NCI-H524 (cell line): ENCODE data around the gene SLC7A10.
"Not testable (repeated sequence)": the region's sequence is repeated elsewhere in the genome, so short reads cannot be mapped to it uniquely, and the experiment has no call there.

Experiments used
- DNase-seq, 2 experiments: peaks; one replicate each; lab custom pipeline; 2025; lab: John Stamatoyannopoulos, UW

The SLC7A10 gene

DNA sequence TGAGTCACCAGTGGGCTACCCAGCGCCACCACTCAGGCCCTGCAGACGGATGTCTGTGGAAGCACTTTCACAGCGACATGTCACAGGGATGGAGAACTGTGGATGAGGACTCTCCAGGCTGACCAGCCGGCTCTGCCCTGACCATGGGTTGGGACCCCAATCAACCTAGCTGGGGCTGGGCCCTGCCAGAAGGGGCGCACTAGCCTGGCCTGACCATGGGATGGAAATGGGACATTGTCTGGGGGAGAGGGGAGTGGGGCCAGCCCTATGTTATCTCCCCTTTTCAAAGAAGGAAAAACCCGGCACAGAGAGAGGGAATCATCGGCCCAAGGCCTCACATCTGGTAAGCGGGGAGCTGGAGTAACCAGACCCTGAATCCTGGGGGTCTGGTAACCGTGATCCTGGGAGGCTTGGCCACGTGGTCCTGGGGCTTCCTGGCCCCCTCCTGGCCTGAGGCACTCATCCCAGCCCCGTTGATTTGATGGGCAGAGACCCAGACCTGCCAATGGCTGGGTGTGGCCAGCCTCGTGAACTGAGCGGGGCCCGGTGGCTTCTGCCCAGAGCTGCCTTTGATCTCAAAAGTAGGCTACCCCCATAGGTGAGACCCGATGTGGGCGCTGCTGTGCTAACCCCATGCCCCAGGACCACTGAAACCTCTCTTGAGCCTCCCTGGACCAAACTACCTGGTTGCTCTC, 11.2 kb upstream of the SLC7A10 start:
- DNase-seq: no peak

- DNase-seq: no peak
Measured at GRCh38 chr19:33235996-33236350, 10.3 kb upstream of the SLC7A10 start.

GRCh38 chr19:33235269-33235995, 9.8 kb upstream of the SLC7A10 start:
- peak; percentile 65 to 79 for DNase-seq

- no peak for DNase-seq
Measured at GRCh38 chr19:33234736-33235135, 9.1 kb upstream of the SLC7A10 start.

- no peak for DNase-seq
Measured at GRCh38 chr19:33234092-33234491, 8.4 kb upstream of the SLC7A10 start.

DNA sequence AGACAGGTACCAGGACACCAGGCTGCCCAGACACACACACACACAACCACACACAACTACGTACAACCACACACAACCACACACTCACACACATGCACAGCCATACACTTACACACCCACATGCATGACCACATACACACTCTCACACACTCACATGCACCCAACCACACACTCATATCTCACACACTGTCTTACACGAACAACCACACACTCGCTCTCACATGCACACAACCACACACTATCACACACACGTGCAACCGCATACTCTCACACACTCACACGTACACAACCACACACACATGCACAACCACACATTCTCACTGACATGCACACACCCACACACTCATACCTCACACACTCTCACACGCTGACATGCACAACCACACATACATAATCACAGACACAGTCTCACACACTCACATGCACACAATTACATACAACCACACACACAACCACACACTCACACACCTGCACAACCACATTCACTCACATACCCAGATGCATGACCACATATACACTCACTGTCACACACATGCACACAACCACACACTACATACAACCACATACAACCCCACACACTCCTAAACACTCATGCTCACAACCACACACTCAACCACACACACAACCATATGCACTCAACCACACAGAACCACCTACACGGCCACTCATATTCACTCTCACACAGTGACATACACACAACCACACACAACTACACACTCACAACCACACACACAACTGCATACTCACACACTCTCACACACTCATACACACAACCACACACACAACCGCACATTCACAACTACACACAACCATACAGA, 7.6 kb upstream of the SLC7A10 start:
- DNase-seq: no peak

- DNase-seq: no peak
Measured at GRCh38 chr19:33232656-33233055, 7.0 kb upstream of the SLC7A10 start.

- no peak for DNase-seq
Measured at GRCh38 chr19:33231511-33231910, 5.9 kb upstream of the SLC7A10 start.

GRCh38 chr19:33229962-33230361, 4.3 kb upstream of the SLC7A10 start:
- DNase-seq: no peak

- DNase-seq: no peak
Measured at GRCh38 chr19:33227870-33228599, 2.4 kb upstream of the SLC7A10 start.

DNA sequence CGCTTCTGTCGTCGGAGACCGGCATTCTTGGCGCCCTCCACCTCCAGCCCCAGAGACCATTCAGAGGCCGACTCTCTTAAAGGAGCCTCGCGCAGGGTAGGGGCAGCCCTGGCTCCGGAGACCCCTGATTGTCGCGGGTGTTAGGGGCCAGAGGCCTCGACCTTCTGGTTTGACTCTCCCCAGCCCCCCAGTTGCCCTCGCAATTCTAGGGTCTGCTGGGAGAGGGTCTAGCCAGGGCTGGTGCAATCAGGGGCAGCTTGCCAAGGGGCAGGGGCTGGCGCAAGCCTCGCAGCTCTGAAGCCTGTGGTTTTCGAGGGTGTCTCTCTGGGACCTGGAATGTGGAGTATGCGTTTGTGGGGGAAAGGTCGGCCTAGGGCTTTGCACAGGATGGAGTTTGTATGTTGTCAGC, 1.6 kb upstream of the SLC7A10 start:
- DNase-seq: no peak

DNA sequence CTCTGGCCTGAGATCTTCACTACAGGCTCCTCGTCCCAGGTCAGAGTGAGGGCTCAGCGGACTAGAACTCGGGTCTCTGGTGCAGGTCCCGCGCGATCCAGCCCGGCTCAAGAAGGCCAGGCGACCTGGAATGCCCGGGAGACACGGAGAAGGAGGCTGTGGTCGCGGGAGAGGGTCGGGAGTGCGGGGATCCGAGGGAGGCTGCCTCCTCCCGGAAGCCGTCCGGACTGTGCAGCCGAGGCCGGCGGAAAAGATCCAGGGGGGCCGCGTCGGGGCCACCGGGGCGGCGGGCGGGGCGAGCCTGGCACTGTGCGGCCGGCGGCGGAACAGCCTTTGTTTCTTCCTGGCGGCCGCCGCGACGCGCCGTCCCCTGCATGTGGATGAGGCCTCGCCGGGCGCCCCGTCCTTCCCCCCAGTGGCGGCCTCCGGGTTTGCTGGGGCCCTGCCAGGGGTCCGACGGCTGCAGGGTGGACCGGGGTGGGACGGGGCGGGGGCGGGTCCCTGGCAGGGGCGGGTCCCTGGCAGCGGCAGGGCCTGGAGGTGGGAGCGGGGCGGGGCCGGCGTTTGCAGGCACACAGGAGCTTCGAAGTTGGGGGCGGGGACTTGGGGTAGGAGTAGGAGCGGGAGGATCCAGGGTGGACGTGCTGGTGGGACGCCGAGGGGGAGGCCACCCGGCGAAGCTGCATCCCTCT, 1.0 kb upstream of the SLC7A10 start:
- DNase-seq: peak; percentile 10 to 51

GRCh38 chr19:33224694-33225457, 774 bp downstream of the SLC7A10 start:
- no peak for DNase-seq

DNA sequence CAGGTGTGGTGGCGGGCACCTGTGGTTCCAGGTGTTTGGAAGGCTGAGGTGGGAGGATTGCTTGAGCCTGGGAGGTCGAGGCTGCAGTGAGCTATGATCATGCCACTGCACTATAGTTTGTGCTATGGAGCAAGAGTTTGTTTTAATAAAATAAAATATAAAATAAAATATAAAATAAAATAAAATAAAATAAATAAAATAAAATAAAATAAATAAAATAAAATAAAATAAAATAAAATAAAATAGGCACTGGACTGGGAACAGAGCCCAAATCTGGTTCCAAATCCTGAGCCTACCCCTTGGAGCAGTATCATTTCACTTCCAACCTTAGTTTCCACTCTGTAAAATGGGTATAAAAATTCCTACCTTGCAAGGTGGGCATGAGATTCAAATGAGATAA, 3.4 kb downstream of the SLC7A10 start:
- not testable (repeated sequence) for DNase-seq

DNA sequence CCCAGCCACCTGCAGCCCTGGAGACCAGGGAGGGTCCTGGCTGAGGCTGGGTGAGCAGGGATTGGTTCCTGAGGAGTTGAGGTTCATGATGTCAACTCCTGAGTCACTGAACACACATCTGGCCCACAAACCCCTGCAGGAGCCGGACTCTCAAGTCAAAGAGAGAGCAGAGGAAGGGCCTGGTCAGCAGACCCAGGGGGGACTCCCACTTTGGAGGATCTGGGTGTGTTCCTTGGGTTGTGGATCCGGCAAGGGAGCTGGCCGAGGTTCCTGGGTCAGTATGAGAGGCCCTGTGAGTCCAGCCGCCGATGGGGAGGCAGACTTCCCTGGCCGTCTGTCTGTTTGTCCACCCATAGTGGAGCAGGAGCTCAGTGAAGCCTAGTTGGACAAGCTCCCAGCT, 4.0 kb downstream of the SLC7A10 start:
- no peak for DNase-seq

- no peak for DNase-seq
Measured at GRCh38 chr19:33220735-33221134, 4.9 kb downstream of the SLC7A10 start.

DNA sequence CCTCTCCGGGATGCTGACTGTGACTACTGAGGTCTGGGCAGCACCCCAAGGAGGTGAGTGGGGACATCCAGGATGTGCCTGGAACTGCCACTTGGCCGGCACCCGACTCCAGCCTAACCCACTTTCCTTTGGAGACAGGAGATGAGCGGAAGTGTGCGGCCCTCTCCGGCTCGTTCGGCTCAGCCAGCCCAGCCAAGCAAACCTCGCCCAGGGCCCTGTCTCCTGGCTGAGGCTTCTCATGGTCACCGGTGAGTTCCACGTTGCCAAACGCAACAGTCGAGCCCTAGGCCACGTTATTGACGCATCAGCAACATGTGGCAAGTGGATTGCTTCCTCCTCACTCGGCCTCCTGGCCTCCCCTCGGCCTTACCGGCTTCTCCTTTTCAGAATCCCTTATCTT, 5.5 kb downstream of the SLC7A10 start:
- no peak for DNase-seq

- DNase-seq: peak in 1 of 2 experiments; percentile 24
Measured at GRCh38 chr19:33219261-33219815, 6.3 kb downstream of the SLC7A10 start.

- no peak for DNase-seq
Measured at GRCh38 chr19:33217881-33218280, 7.8 kb downstream of the SLC7A10 start.

DNA sequence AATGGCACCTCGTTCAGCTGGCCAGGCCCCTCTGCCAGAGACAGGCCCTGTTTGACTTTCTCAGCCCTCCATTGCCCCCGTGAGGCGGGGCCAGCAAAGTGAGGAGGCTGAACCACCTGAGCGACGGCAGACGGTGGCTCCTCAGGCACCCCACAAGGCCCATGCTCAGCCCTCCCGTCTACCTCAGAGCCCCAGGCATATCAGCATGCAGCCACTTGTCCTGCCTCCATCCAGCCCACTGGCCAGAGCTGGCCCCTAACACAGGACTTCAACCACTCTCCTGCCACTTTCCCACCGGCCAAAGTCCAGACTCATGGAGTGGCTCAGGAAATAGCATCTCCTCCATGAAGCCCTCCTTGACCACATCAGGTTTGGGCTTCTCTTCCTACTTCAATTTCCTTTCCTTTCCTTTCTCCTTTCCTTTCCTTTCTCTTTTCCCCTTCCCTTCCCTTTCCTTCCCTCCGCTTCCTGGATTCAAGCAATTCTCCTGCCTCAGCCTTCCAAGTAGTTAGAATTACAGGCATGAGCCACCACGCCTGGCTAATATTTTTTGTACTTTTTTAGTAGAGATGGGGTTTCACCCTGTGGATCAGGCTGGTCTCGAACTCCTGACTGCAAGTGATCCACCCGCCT, 9.3 kb downstream of the SLC7A10 start:
- no peak for DNase-seq
